GM18861 (cell line): ENCODE results near the gene OR4K2.
"Not testable (repeated sequence)": the region's sequence is repeated elsewhere in the genome, so short reads cannot be mapped to it uniquely, and the experiment has no call there.

ENCODE experiments used
- ATAC-seq: cut with Tn5 transposase; IDR thresholded peaks from one replicate; pipeline ENCODE4 v1.9.1; 2021; ENCODE audit not compliant: unreplicated experiment

OR4K2 gene, protein sequence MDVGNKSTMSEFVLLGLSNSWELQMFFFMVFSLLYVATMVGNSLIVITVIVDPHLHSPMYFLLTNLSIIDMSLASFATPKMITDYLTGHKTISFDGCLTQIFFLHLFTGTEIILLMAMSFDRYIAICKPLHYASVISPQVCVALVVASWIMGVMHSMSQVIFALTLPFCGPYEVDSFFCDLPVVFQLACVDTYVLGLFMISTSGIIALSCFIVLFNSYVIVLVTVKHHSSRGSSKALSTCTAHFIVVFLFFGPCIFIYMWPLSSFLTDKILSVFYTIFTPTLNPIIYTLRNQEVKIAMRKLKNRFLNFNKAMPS

DNA sequence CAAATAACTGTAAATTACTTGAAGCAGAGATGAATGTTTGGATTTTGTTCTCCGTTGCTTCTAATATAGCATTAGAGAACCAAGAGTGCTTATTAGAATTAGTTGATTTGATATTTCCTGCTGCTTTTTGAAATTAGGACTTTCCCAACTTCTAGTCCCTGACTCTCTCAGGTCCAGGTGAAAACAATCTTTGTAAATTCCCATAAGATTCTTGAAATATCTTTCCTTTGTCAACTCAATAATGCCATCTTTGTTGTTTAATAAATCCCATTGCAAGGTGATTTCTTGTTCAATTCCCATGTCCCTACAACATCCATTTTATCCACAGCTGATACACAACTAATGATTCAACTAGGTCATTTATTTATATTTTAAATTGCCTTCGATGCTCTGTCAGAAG, at the start of gene OR4K2:
Gene OR4K2, plus strand, starts transcription at position 301 of the 400 bp plus-strand sequence. CDS start 1,126 bp downstream, outside the sequence.
- ATAC-seq, result no peak

DNA sequence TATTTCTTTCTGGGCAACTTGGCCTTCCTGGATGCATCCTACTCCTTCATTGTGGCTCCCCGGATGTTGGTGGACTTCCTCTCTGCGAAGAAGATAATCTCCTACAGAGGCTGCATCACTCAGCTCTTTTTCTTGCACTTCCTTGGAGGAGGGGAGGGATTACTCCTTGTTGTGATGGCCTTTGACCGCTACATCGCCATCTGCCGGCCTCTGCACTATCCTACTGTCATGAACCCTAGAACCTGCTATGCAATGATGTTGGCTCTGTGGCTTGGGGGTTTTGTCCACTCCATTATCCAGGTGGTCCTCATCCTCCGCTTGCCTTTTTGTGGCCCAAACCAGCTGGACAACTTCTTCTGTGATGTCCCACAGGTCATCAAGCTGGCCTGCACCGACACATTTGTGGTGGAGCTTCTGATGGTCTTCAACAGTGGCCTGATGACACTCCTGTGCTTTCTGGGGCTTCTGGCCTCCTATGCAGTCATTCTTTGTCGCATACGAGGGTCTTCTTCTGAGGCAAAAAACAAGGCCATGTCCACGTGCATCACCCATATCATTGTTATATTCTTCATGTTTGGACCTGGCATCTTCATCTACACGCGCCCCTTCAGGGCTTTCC, 47.2 kb upstream of the OR4K2 start:
- not testable (repeated sequence) for ATAC-seq

- ATAC-seq, result no peak
Measured at GRCh38 chr14:19828314-19828713, 46.6 kb upstream of the OR4K2 start.

DNA sequence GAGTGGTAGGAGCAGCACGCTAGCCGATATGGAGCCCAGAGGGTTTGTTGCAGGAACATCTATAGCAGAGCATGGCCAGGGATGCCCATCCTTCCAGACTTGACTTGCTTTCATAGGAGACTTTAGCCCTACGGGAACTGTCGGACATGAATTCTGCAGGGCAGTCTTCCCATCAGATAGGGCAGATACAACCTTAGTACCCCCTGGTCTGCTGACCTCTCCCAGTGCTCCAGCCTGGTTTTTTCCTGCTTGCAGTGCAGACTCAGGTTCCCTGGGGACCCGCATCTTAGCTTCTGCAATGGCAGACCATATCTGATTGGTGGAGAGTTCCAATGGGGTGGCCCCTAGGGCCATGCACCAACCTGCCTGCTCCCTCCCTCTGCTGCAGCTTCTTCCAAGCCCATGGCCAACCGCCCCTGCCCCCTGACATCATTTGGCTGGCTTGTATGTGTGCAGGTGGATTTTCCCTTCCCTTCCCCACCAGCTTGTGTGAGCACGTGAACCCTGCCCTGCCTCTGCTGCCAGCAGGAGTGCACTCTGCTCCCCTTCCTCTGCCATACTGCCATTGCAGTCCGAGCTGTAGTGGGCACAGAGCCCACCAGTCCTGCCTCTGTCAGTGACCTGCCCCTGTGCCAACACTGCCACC, 40.6 kb upstream of the OR4K2 start:
- ATAC-seq, result not testable (repeated sequence)

GRCh38 chr14:19838433-19838832, 36.5 kb upstream of the OR4K2 start:
- no peak for ATAC-seq

- no peak for ATAC-seq
Measured at GRCh38 chr14:19851365-19851764, 23.6 kb upstream of the OR4K2 start.

- not testable (repeated sequence) for ATAC-seq
Measured at GRCh38 chr14:19866061-19866669, 8.8 kb upstream of the OR4K2 start.

GRCh38 chr14:19873178-19873577, 1.8 kb upstream of the OR4K2 start:
- ATAC-seq, result no peak

DNA sequence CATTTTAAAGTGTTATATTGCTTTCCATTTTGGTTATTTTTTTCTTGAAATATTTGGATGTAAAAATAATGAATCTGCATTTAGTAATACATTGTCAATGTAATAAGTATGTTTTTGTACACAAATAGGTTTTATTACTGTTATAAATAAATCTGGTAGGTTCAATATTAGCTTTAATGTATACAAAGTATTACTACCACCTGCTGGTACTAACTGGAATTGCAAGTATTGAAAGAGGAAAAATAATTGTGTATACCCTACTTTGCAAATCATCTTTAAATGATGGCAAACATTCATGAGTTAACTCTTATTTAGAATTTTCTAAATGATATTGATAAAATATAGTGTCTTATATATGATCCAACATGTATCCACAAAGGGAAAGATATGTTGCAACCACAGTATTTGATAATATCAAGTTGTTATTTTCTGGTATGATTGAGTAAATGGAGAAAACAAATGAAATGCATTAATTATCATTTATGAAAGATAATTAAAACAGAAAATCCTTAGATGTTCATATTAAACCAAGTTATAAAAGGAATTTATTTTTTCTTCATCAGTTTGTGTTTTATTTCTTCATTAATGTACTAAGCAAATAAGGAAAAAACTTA, 3.2 kb downstream of the OR4K2 start:
- no peak for ATAC-seq

DNA sequence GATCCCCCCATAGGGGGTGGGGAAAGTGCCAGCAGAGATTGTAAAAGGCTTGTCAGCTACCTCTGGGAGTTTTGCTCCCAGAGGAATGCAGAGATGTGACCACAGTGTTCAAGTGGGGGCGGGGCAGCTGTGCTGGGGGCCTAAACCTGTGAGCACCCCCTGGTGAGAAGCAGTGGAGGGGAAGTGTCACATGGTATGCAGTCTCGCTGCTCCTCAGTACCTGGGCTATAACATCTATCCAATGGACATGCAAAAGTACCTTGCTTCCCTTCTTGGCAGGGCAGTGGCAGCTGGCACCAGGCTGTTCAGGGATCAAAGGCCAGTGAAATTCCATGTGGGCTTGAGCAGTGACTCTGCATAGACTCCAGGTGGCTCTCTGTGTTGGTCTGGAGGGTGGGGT, 20.3 kb downstream of the OR4K2 start:
- ATAC-seq, result no peak

DNA sequence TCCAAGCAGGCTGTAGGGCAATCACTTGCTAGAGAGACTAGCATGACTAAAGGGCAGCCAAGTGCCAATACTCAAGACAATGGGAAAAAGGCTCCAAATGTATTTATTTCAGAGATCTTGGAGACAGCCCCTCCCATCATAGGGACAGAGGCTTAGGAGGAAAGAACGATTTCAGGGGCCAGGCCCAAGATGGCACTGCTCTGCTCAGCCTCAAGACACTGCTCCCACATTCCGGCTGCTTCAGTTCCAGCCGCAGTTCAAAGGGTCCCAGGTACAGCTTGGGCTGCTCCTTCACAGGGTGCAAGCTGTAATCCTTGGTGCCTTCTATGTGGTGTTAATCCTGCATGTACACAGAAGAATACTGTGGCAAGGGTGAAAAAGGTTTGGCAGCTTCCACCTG, 26.1 kb downstream of the OR4K2 start:
- no peak for ATAC-seq

DNA sequence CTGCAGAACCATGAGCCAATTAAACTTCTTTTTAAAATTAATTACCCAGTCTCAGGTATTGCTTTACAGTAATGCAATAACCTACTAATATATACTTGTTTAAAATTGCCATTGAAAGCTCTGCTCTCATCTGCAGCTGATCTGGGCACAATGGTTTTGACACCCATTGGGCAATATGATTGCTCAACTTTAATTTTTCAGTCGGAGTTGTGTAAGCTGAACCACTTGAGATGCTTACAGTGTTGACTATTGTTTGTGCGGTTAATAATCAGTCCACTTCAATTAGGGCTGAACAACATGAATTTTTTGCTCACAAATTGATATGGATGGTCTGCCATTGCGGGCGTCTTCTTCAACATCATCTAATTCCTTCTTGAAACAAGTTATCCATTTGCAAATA, 27.5 kb downstream of the OR4K2 start:
- ATAC-seq, result no peak

- no peak for ATAC-seq
Measured at GRCh38 chr14:19906665-19907064, 31.7 kb downstream of the OR4K2 start.

DNA sequence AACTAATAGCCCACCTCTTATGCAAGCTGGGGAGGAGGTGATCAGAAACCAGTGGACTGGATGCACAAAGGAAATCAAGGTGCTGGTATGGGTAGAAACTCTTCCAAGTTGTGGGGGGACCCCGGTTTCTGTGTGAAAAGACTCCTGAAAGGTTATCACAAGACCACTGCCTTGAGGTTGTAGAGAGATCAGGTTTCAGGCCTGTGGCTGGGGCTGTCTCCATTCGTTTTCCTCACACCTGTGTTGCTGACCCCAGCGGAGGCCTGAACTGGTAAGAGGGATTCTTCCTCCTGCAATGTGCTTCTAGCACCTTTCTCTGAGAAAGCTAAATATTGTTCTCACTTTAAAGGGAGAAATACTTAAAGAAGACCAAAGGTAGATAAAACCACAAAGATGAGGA, 36.2 kb downstream of the OR4K2 start:
- ATAC-seq, result no peak

- ATAC-seq, result no peak
Measured at GRCh38 chr14:19917243-19917642, 42.3 kb downstream of the OR4K2 start.

- no peak for ATAC-seq
Measured at GRCh38 chr14:19917955-19918518, 43.1 kb downstream of the OR4K2 start.

DNA sequence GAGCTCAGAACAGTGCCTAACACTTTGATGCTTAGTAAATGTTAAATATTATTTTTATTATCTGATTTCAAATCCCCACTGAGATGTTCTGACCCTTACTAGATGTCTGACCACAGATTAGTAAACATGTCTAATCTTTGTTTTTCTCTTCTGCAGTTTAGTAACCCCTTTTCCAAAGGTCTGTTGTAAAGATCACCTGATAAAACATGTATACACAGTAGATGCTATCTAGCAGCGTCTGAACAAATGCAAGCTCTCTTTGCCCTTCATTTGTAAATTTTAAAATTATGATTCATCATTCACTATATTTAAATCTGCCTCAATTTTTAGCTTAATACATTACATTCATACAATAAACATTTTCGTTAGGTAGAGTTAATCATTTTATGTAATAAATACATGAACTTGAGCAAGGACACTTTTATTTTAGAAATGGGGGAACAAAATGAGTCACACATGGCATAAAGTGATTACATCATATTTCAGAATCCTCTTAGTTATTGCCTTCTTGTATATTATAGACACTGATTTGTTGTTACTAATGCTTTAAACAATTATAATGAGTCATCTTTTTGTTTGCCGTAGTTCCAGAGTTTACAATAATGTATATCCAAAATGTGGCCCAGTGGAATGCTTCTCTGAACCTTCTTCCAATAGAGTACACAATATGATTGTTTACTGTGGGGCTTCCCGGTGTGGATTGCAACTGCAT, 43.8 kb downstream of the OR4K2 start:
- ATAC-seq, result no peak

DNA sequence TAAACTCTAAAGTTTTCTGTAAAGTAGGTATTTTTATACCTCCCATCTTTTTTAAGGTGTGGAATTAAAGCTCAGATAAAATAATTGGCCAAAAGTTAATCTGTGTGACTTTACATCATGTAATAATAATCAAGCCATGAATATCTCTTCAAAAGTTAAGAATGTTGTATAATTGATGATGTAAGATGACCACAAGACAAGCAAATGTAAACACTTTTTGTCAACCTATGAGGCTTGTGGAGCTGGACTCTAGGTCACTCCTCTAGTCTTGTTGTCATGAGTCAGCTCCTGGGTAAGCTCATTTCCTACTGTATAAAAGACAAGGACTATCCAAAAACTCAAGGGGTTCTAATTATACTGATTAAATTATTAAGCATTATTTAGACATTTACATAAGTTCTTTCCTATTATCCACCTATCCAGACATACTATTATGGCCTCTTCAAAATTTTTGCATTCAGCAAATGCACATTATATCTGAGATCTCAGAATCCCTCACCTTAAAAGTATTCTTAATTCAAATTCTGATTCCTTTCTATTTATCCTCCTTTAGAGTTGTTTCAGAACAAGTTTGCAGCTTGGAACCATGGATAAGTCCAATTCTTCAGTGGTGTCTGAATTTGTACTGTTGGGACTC, 45.2 kb downstream of the OR4K2 start, which contains the start of gene OR4K5:
Gene OR4K5, plus strand, starts transcription at position 587 of the 637 bp plus-strand sequence. Its CDS starts 0 bp downstream, at position 587.
- no peak for ATAC-seq

DNA sequence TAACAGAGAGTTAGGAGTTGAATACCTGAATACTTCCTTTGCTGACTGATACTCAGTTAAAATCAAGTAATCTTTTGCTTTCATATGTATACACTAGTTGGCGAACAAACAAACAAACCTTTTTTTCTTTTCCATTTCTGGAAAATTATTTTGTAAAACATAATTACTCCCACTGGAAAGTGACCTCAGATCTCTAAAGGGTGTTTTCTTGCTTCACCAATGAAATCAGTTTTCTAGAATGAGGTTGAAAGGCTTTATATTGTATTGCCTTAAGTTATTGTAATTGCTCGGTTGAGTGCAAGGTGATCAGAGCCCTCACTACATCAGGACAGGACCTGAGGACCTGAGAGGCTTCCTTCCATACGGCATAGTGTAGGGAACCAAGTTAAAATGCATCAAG, 55.7 kb downstream of the OR4K2 start, which contains the start of gene OR4K1:
Gene OR4K1, plus strand, starts transcription at position 301 of the 400 bp plus-strand sequence. CDS start 4,750 bp downstream, outside the sequence.
- ATAC-seq, result no peak
